ENCODE data around the gene ZNF528.

ZNF528 gene

GRCh38 chr19:52397310-52398080 lies at the start of gene ZNF528:
Gene ZNF528 (plus strand): TSS chr19:52397849. CDS start chr19:52402014, 4,165 bp downstream.
- peak; percentile 87 to 93 for DNase-seq (ENCODE audit: low read depth in 1 of 2, low spot score in 1 of 2)

GRCh38 chr19:52351512-52351911 lies 46.1 kb upstream of the ZNF528 start:
- DNase-seq (ENCODE audit: low read depth in 1 of 2, low spot score in 1 of 2), result no peak

- no peak for DNase-seq (ENCODE audit: low read depth in 1 of 2, low spot score in 1 of 2)
These were observed 31.2 kb upstream of the ZNF528 start for GRCh38 chr19:52366414-52366824.

DNA sequence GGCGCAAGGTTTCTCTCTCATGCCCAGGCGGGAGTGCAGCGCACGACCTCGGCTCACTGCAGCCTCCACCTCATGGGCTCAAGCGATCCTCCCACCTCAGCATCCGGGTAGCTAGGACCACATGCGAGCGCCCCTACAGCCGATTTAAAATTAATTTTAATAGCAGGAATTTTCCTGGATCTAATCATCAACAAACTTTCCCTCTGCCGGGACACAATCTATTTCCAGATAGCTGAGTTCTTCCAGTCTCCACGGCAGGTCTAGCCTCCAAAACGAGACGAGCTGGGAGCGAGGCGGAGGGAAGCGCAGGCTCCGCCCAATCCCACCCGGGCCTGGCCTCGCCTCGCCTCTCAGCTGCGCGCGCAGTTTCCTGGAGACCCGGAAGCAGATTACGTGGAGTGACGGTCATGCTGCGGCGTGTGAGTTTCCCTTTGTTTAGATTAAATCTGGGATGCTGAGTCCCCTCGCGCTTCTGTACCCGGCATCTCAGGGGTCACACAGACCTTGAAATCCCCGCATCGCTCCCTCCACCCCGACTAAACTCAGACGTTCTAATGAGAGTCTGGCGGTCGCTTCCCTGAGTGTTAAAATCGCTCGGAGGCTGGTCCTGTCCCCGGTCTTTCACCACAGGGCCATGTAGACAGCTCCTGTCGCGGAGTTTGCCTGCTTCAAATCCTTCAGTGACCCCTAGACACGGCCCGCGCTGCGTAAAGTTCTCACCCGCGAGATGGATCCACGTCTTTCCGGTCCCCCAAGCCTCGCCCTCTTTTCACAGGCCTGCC lies 27.9 kb upstream of the ZNF528 start, which contains the start of gene ZNF880:
TSS of gene ZNF880 (plus strand) at position 365 of the 782 bp plus-strand sequence. CDS start at position 408, 43 bp downstream.
- DNase-seq (ENCODE audit: low read depth in 1 of 2, low spot score in 1 of 2), result peak; percentile 81 to 91

DNA sequence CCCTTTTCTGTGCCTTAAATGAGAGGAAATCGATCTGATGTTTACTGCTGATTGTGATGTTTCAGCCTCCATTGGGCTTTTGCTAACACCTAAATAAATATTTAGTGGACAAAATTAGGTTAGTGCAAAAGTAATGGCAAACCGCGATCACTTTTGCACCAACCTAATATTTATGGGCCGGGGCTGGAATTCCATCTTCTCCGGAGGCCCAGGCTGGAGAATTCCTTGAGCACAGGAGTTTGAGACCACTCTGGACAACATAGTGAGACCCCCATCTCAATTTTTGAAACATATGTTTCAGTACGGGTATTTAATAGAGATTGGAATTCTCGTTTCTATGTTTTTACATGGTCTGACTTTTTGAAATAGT lies 27.3 kb upstream of the ZNF528 start:
- DNase-seq (ENCODE audit: low read depth in 1 of 2, low spot score in 1 of 2), result no peak

DNA sequence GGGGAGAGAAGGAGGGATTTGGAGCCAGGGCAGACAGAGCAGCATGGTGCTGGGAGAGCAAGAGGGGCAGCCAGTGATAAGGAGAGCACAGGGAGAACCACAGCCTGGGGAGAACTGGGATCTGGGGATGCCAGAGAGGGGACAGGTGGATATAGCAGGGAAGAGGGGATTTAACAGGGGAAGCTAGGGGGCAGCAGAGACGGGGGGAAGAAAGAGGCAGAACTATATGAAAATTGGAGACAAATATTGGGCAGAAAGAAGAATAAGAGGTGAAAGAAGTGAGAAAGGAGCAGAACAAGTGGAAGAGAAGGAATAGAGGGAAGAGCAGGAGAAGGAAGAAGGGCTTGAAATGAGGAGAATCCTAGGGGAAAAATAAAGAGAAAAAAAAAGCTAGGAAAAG lies 6.5 kb upstream of the ZNF528 start:
- DNase-seq (ENCODE audit: low read depth in 1 of 2, low spot score in 1 of 2), result no peak

DNA sequence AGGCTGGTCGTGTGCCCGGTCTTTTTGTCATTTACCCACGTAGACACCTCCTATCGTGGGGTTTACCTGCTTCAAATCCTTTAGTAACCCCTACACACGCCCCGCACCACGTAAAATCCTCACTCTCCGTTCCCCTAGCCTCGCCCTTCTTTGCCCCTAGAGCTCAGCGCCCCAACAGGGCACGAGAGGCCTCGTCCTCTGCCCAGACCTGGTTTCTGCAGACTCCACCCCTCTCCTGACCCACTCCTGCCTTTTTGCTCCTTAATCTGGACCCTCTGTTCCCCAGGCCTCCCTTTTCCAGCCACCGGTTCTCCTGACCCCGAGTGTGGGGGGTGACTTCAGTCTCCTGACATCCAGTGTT lies 412 bp downstream of the ZNF528 start:
- DNase-seq (ENCODE audit: low read depth in 1 of 2, low spot score in 1 of 2), result no peak

DNA sequence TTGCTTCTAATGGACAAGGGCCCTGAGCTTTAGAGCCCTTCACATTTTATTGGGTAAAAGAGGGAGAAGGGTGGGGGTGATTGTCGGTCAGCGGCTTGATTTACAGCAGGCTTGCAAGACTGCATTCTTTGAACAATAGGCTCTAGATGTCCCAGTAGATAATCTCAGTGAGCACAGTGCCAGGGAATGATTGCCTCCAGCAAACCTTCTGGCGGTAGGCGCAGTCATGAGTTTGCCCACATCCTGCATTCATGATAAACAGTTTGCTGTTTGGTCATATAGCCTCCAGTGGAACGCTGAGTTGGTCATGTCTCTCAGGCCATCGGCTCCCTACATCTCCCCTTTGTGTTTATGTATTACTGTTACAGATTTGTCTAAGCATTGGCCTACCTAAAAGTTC lies 12.6 kb downstream of the ZNF528 start:
- DNase-seq (ENCODE audit: low read depth in 1 of 2, low spot score in 1 of 2), result no peak

DNA sequence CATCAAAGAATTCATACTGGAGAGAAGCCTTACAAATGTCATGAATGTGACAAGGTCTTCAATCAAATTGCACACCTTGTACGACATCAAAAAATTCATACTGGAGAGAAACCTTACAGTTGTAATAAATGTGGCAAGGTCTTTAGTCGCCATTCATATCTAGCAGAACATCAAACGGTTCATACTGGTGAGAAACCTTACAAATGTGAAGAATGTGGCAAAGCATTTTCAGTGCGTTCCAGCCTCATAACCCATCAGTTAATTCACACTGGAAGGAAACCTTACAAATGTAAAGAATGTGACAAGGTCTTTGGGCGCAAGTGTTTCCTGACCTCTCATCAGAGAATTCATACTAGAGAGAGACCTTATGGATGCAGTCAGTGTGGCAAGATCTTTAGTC lies 18.1 kb downstream of the ZNF528 start:
- no peak for DNase-seq (ENCODE audit: low read depth in 1 of 2, low spot score in 1 of 2)

DNA sequence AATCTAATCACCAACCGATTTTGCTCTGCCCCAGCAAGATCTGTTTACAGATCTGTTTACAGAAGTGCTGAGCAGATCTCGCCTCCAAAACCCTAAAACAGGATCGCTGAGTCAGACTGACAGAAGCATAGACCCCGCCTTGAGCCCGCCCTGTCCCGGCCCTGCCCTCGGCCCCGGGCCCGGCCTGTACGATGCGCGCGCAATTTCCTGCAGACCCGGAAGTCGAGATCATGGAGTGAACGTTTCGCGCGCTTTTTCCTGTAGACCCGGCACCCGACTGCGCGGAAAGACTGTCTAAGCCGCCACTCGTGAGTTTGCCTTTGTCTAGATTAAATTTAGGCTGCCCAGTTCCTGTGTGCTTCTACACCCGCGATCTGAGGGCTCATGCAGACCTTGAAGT lies 31.3 kb downstream of the ZNF528 start, which contains the start of gene ZNF534:
TSS of gene ZNF534 (plus strand) at position 212 of the 400 bp plus-strand sequence. CDS start 2,327 bp downstream, outside the sequence.
- no peak for DNase-seq (ENCODE audit: low read depth in 1 of 2, low spot score in 1 of 2)

- no peak for DNase-seq (ENCODE audit: low read depth in 1 of 2, low spot score in 1 of 2)
These were observed 44.5 kb downstream of the ZNF528 start for GRCh38 chr19:52442179-52442578.

DNA sequence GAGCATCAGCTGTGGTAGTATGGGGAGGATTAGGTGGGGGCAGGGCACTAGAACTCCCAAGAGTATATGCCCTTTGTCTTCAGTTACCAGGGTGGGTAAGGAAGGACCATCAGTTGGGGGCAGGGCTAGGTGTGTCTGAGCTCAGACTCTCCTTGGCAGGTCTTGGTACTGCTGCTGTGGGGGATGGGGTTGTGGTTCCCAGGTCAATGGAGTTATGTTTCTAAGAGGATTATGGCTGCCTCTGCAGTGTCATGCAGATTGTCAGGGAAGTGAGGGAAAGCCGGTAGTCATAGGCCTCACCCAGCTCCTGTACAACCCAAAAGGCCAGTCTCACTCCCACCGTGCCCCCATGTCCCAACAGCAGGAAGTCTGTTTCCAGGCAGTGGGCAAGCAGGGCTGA lies 46.9 kb downstream of the ZNF528 start:
- DNase-seq (ENCODE audit: low read depth in 1 of 2, low spot score in 1 of 2), result no peak

DNA sequence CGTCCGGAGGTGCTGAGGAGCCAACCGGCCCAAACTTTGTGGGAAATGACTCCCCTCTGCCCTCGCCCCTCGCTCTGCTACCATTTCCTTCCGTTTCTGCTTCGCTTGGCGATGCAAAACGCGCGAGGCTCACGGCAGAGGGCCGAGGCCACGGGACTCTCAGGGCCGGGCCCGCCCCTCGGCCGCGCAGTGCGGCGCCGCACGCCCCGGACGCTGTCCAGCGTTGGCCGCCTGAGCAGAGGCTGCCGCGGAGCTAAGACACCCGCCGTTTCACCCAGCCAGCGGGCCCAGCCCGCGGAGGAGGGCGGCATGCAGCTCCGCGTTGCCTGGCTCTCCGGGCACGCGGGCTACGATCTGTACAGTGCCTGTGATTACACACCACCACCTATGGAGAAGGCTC lies 53.6 kb downstream of the ZNF528 start:
- DNase-seq (ENCODE audit: low read depth in 1 of 2, low spot score in 1 of 2), result no peak

GRCh38 chr19:52453324-52454094 lies 55.9 kb downstream of the ZNF528 start, which contains the start of gene ZNF578:
Gene ZNF578 (plus strand): TSS chr19:52453553. CDS start chr19:52501846, 48,293 bp downstream.
- peak; percentile 22 to 55 for DNase-seq (ENCODE audit: low read depth in 1 of 2, low spot score in 1 of 2)

DNA sequence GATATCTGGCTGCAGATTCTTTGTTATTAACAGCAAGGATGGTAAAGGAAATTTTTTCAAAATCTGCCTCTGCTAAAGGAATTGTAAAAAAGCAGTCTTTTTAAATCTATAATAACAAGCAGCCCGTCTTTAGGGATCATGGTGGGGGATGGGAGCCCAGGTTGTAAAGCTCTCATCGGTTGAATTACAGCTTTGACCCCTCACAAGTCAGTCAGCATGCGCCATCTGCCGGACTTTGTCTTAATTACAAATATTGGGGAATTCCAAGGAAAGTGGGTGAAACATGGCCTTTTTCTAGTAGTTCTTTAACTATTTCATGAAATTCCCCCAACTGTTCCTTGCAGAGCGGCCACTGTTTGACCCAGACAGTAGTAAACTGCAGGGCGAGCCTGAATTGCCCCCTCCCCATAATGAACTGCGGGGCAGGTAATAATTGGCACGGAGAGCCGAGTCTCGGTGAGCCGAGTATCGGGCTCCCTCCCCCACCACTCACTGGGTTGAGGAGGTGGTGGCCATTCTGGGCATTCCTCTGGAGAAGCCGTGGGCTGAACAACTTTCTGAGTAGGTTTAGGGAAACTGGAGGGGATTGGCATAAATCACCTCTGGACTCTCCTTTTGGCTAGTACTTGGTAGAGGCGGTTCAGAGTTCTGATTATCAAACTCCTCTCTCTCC lies 67.3 kb downstream of the ZNF528 start:
- no peak for DNase-seq (ENCODE audit: low read depth in 1 of 2, low spot score in 1 of 2)

Data from activated CD4-positive, alpha-beta T cell treated with anti-CD3 and anti-CD28 coated beads, Interleukin-2, amount 50 U/mL, for 24 hours (primary cell).